ENCODE data around the gene BTNL8.
"Not testable (repeated sequence)": the region's sequence is repeated elsewhere in the genome, so short reads cannot be mapped to it uniquely, and the experiment has no call there.

Gene BTNL8

GRCh38 chr5:180885845-180886529 is 13.0 kb upstream of the BTNL8 start:
- DNase-seq, result not testable (repeated sequence)

GRCh38 chr5:180889381-180889780 is 9.6 kb upstream of the BTNL8 start:
- no peak for DNase-seq

GRCh38 chr5:180895330-180895729 is 3.6 kb upstream of the BTNL8 start:
- DNase-seq, result not testable (repeated sequence)

GRCh38 chr5:180900178-180900577 is 1.2 kb downstream of the BTNL8 start:
- no peak for DNase-seq

GRCh38 chr5:180901319-180902009 is 2.5 kb downstream of the BTNL8 start:
- DNase-seq, result no peak

- DNase-seq, result no peak
Measured at GRCh38 chr5:180908400-180908799, 9.4 kb downstream of the BTNL8 start.

- no peak for DNase-seq
Measured at GRCh38 chr5:180908998-180909731, 10.2 kb downstream of the BTNL8 start.

- no peak for DNase-seq
Measured at GRCh38 chr5:180909782-180910181, 10.8 kb downstream of the BTNL8 start.

GRCh38 chr5:180910182-180910581 is 11.2 kb downstream of the BTNL8 start:
- no peak for DNase-seq

- no peak for DNase-seq
Measured at GRCh38 chr5:180910735-180911134, 11.8 kb downstream of the BTNL8 start.

GRCh38 chr5:180914646-180915045 is 15.7 kb downstream of the BTNL8 start:
- DNase-seq, result no peak

GRCh38 chr5:180915924-180916323 is 17.0 kb downstream of the BTNL8 start:
- DNase-seq, result no peak

- DNase-seq, result no peak
Measured at GRCh38 chr5:180918380-180918779, 19.4 kb downstream of the BTNL8 start.

- DNase-seq, result no peak
Measured at GRCh38 chr5:180920710-180921109, 21.8 kb downstream of the BTNL8 start.

GRCh38 chr5:180922932-180923331 is 24.0 kb downstream of the BTNL8 start:
- no peak for DNase-seq

- DNase-seq, result no peak
Measured at GRCh38 chr5:180932660-180933059, 33.7 kb downstream of the BTNL8 start.

- DNase-seq, result no peak
Measured at GRCh38 chr5:180935203-180935602, 36.2 kb downstream of the BTNL8 start.

GRCh38 chr5:180938294-180938693 is 39.3 kb downstream of the BTNL8 start:
- DNase-seq, result no peak

GRCh38 chr5:180950291-180950949 is 51.5 kb downstream of the BTNL8 start:
- no peak for DNase-seq

- no peak for DNase-seq
Measured at GRCh38 chr5:180959661-180960060, 60.7 kb downstream of the BTNL8 start.

- DNase-seq, result no peak
Measured at GRCh38 chr5:180960209-180960608, 61.2 kb downstream of the BTNL8 start.

- DNase-seq, result no peak
Measured at GRCh38 chr5:180969406-180969805, 70.4 kb downstream of the BTNL8 start.

- no peak for DNase-seq
Measured at GRCh38 chr5:180970336-180970735, 71.4 kb downstream of the BTNL8 start.

All from activated CD4-positive, alpha-beta T cell treated with anti-CD3 and anti-CD28 coated beads, Interleukin-2, Interleukin-6, amounts not matched to agents 100 ng/mL and 50 ng/mL, durations not matched to agents 16 hours and 8 hours (primary cell).